ENCODE measurements around the gene ACOX2. TPM values are rescaled to one million over a fixed set of nuclear protein-coding genes. Genes with fewer than 3 reads are reported as not detected.

ACOX2 gene
- total RNA-seq, 1 experiment from 2014 or later = 3.2 TPM

GRCh38 chr3:58569287-58570001 is 32.5 kb upstream of the ACOX2 start:
- DNase-seq (ENCODE audit: low read depth, low spot score) (no peak), ATAC-seq (no peak)
- intact Hi-C loops (cut with micrococcal nuclease; ENCODE audit: unreplicated experiment) = no loop called here
- Histone ChIP-seq H3K36me3 (ENCODE audit: control insufficient read depth, insufficient read depth, low read length) (no peaks in the 10 kb centered on the region), H3K4me1 (ENCODE audit: control insufficient read depth, insufficient read depth, low read length) (peaks cover 3% of the 10 kb centered on the region; the same call in 1 of the 2 replicates), H3K9me3 (ENCODE audit: control insufficient read depth, insufficient read depth, low read depth, low read length) (no peaks in the 10 kb centered on the region), H3K4me3 (ENCODE audit: low read depth in 2 of 2, low read length in 2 of 2) (no peak overlapping the region), H3K27ac (ENCODE audit: low read length) (no peak overlapping the region), H3K27me3 (ENCODE audit: control insufficient read depth, insufficient read depth, low read length) (no peaks in the 10 kb centered on the region)
- CTCF ChIA-PET = interaction anchor here (0.6 to 3.0 kb wide), 2 partner anchors 61 to 63 kb away, joined by 13 to 19 read pairs; no protein-coding TSS in a partner anchor
- POLR2A ChIA-PET = no interaction called here
- in situ Hi-C loops (cut with HindIII; ENCODE audit: low pct_unique_long_range_greater_than_20kb, low sequenced_read_pairs) = no loop called here
- TF ChIP-seq SIN3A (IDR thresholded peaks at IDR 0.05; ENCODE audit: borderline replicate concordance, insufficient read depth, low read depth, low read length) = no peak
- BruUV-seq (replicated peaks) = no TSS peak

GRCh38 chr3:58568572-58569286 is 31.7 kb upstream of the ACOX2 start:
- POLR2A ChIA-PET = no interaction called here
- in situ Hi-C loops (cut with HindIII; ENCODE audit: low pct_unique_long_range_greater_than_20kb, low sequenced_read_pairs) = no loop called here
- no TSS peak for BruUV-seq (replicated peaks)

GRCh38 chr3:58567251-58567515 is 30.2 kb upstream of the ACOX2 start:
- intact Hi-C loops (cut with micrococcal nuclease; ENCODE audit: unreplicated experiment) (no loop called here), in situ Hi-C loops (cut with HindIII; ENCODE audit: low pct_unique_long_range_greater_than_20kb, low sequenced_read_pairs) (no loop called here)

More at GRCh38 chr3:58568572-58569286, 31.7 kb upstream of the ACOX2 start:
- Histone ChIP-seq H3K27ac (ENCODE audit: low read length) (no peak overlapping the region), H3K4me3 (ENCODE audit: low read depth in 2 of 2, low read length in 2 of 2) (no peak overlapping the region), H3K4me1 (ENCODE audit: control insufficient read depth, insufficient read depth, low read length) (peaks cover 3% of the 10 kb centered on the region; the same call in 1 of the 2 replicates), H3K36me3 (ENCODE audit: control insufficient read depth, insufficient read depth, low read length) (no peaks in the 10 kb centered on the region), H3K27me3 (ENCODE audit: control insufficient read depth, insufficient read depth, low read length) (no peaks in the 10 kb centered on the region), H3K9me3 (ENCODE audit: control insufficient read depth, insufficient read depth, low read depth, low read length) (no peaks in the 10 kb centered on the region)
- intact Hi-C loops (cut with micrococcal nuclease; ENCODE audit: unreplicated experiment) = loop anchor here (1.0 kb wide), 1 partner anchor 61 kb away; no protein-coding TSS in a partner anchor
- TF ChIP-seq TCF7L2 (IDR thresholded peaks at IDR 0.05; ENCODE audit: low read depth, low read length) (no peak), CTCF (IDR thresholded peaks at IDR 0.05) (peak; percentile 89)
- DNase-seq (ENCODE audit: low read depth, low spot score) (no peak), ATAC-seq (peak; percentile 62)
- CTCF ChIA-PET = interaction anchor here (0.6 to 3.0 kb wide), 5 partner anchors 23 to 65 kb away, joined by 6 to 19 read pairs (median 7); partner anchors contain the start of gene ACOX2

More at GRCh38 chr3:58567251-58567515, 30.2 kb upstream of the ACOX2 start:
- Histone ChIP-seq H3K27me3 (ENCODE audit: control insufficient read depth, insufficient read depth, low read length) (no peaks in the 10 kb centered on the region), H3K4me1 (ENCODE audit: control insufficient read depth, insufficient read depth, low read length) (peaks cover 7% of the 10 kb centered on the region), H3K36me3 (ENCODE audit: control insufficient read depth, insufficient read depth, low read length) (no peaks in the 10 kb centered on the region), H3K9me3 (ENCODE audit: control insufficient read depth, insufficient read depth, low read depth, low read length) (no peaks in the 10 kb centered on the region), H3K27ac (ENCODE audit: low read length) (no peak overlapping the region), H3K4me3 (ENCODE audit: low read depth in 2 of 2, low read length in 2 of 2) (no peak overlapping the region)
- TF ChIP-seq POLR2AphosphoS5 (IDR thresholded peaks at IDR 0.05; ENCODE audit: low read depth, low read length) = no peak
- no peak for TF ChIP-seq CTCF (IDR thresholded peaks at IDR 0.05)
- no peak for TF ChIP-seq SIN3A (IDR thresholded peaks at IDR 0.05; ENCODE audit: borderline replicate concordance, insufficient read depth, low read depth, low read length)
- TF ChIP-seq REST (IDR thresholded peaks at IDR 0.05; ENCODE audit: insufficient read depth in 1 of 2, low read depth in 2 of 2, low read length in 1 of 2) = no peak
- TF ChIP-seq TCF7L2 (IDR thresholded peaks at IDR 0.05; ENCODE audit: low read depth, low read length) = no peak
- DNase-seq (ENCODE audit: low read depth, low spot score) = no peak
- BruUV-seq (replicated peaks) = no TSS peak
- no peak for ATAC-seq
- CTCF ChIA-PET = interaction anchor here (3.0 kb wide), 1 partner anchor 63 kb away, joined by 19 read pairs; no protein-coding TSS in a partner anchor
- POLR2A ChIA-PET = no interaction called here
